Mesothelial cell of epicardium (in vitro differentiated cells): ENCODE data around the gene PPIL1. TPM values are rescaled to one million over a fixed set of nuclear protein-coding genes. Genes with fewer than 3 reads are reported as not detected.

Experiments used
- DNase-seq, 2 experiments: peaks; one replicate each; pipeline ENCODE4 v3.0.0; 2021; ENCODE audit warnings: low spot score in 2 of 2; ENCODE audit not compliant: unreplicated experiment in 2 of 2
- H3K27ac Mint-ChIP-seq: 2 replicates; pipeline ENCODE4 v1.8.0; 2021; ENCODE audit warnings: mixed read lengths
- H3K27me3 Mint-ChIP-seq: 2 replicates; pipeline ENCODE4 v1.8.0; 2021; ENCODE audit warnings: low read depth, mixed read lengths
- H3K36me3 Mint-ChIP-seq: 2 replicates; pipeline ENCODE4 v1.8.0; 2021; ENCODE audit warnings: mixed read lengths
- H3K4me1 Mint-ChIP-seq: 2 replicates; pipeline ENCODE4 v1.8.0; 2021; ENCODE audit warnings: mixed read lengths
- H3K4me3 Mint-ChIP-seq: 2 replicates; pipeline ENCODE4 v1.8.0; 2021; ENCODE audit warnings: mild to moderate bottlenecking, moderate library complexity, mixed read lengths
- H3K9me3 Mint-ChIP-seq: 2 replicates; pipeline ENCODE4 v1.8.0; 2021; ENCODE audit warnings: mixed read lengths
- CTCF ChIP-seq: fragments of 200-600 bp; sonication (generic); IDR thresholded peaks from one replicate; pipeline ENCODE4 v1.5.0; 2021; ENCODE audit warnings: antibody characterized with exemption; ENCODE audit not compliant: unreplicated experiment
- total RNA-seq: library from RNA; stranded (reverse); gene quantifications from 3 replicates; pipeline ENCODE4 v1.2.1, GENCODE V29; 2021

PPIL1 gene
- total RNA-seq, 1 donor from 2014 or later: 32.7 TPM

GRCh38 chr6:36841756-36842155 is 32.8 kb downstream of the PPIL1 start:
- DNase-seq: no peak
- TF ChIP-seq CTCF: no peak
- H3K4me1 Mint-ChIP-seq: peaks cover 14% of the 10 kb centered on the region
- no peak overlapping the region for H3K27ac Mint-ChIP-seq
- H3K4me3 Mint-ChIP-seq: no peak overlapping the region
- H3K9me3 Mint-ChIP-seq: no peaks in the 10 kb centered on the region
- peaks cover 68% of the 10 kb centered on the region for H3K27me3 Mint-ChIP-seq
- H3K36me3 Mint-ChIP-seq: no peaks in the 10 kb centered on the region

DNA sequence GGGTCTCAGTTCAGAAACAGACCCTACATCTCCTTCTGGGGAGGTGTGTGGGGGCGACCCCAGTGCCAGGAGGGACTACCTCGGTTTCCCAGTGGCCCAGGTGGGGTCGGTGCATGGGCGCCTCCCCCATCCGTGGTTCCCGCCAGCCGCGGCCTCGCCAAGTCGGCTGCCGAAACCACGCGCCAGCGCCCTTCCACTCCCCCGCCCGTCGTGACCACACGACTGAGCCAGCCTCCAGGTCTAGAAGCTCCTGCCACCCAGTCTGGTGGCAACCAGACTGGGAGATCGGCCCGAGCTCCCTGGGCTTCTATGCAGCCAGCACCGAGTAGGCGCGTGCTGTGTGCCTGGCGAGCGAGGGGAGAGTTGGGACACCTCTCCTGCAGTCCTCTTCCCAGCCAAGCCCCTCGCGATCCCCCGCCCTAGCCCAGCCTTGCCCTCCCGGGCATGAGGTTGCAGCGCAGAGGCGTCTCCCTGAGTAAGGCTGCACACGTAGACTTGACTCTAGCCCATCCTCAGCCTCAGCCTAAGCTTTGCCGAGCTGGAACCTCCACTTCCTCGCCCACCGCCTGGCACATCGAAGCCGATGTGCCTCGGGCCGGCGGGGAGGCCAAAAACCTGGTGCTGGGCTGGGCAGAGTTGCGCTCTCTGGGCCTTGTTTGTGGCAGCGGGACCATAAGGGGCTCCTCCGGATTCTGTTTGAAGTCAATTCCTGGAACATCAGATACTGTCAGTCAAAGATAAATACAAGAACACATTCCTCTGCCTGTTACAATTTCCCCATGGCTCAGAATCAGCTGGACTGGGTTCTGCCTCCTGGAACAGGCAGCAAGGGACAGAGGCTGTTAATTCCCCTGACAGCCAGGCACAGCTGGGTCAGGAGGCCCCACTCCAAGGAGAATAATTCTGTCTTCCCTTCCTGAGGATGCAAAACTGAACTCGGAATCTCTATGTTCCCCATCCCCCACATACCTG is 33.9 kb downstream of the PPIL1 start:
- Mint-ChIP-seq H3K27ac (no peak overlapping the region), H3K9me3 (no peaks in the 10 kb centered on the region), H3K4me3 (peak overlapping the region; percentile 70), H3K36me3 (no peaks in the 10 kb centered on the region), H3K4me1 (peaks cover 14% of the 10 kb centered on the region), H3K27me3 (peaks cover 73% of the 10 kb centered on the region)
- DNase-seq: no peak
- TF ChIP-seq CTCF: no peak

GRCh38 chr6:36839749-36840431 is 34.7 kb downstream of the PPIL1 start:
- H3K27ac Mint-ChIP-seq: no peak overlapping the region
- peaks cover 18% of the 10 kb centered on the region for H3K4me1 Mint-ChIP-seq
- TF ChIP-seq CTCF: no peak
- H3K27me3 Mint-ChIP-seq: peaks cover 74% of the 10 kb centered on the region
- DNase-seq: peak; percentile 35 to 70
- H3K4me3 Mint-ChIP-seq: peak overlapping the region; percentile 70
- no peaks in the 10 kb centered on the region for H3K36me3 Mint-ChIP-seq
- no peaks in the 10 kb centered on the region for H3K9me3 Mint-ChIP-seq

- Mint-ChIP-seq H3K36me3 (no peaks in the 10 kb centered on the region), H3K27ac (no peak within 1 kb of the TSS), H3K27me3 (peaks cover 69% of the 10 kb centered on the region), H3K4me1 (peaks cover 23% of the 10 kb centered on the region), H3K9me3 (no peaks in the 10 kb centered on the region), H3K4me3 (peak within 1 kb of the TSS; percentile 70)
- no peak for TF ChIP-seq CTCF
- peak; percentile 33 to 62 for DNase-seq
These were observed 35.5 kb downstream of the PPIL1 start, which contains the start of gene CPNE5 for GRCh38 chr6:36838896-36839748. Gene CPNE5, minus strand, starts transcription at chr6:36839444. Its CDS starts 67 bp downstream, at chr6:36839377.

DNA sequence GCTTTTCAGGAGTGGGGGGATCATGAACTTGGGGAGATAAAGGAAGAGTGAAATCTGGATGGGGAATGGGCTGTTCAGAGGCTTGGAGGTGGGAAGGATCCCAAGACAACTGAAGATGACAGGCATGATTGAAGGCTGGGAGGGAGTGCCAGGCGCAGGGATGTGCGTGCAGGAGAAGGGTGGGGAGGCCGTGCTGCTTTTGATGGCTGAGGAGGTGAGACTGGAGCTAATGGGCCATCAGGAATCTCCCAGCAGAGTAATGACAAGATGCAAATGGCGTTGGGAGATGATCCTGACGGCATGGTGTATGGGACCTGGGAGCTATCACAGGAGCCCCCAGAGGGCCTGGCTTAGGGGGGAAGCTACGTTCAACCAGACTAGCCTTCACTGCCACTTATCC is 36.9 kb downstream of the PPIL1 start:
- H3K27me3 Mint-ChIP-seq: peaks cover 60% of the 10 kb centered on the region
- no peak for TF ChIP-seq CTCF
- no peak for DNase-seq
- H3K27ac Mint-ChIP-seq: no peak overlapping the region
- no peak overlapping the region for H3K4me3 Mint-ChIP-seq
- no peaks in the 10 kb centered on the region for H3K9me3 Mint-ChIP-seq
- no peaks in the 10 kb centered on the region for H3K36me3 Mint-ChIP-seq
- peaks cover 23% of the 10 kb centered on the region for H3K4me1 Mint-ChIP-seq
